Panc1 (cell line): ENCODE data around the gene SCNM1. TPM values are rescaled to one million over a fixed set of nuclear protein-coding genes. Genes with fewer than 3 reads are reported as not detected.

Source experiments
- ATAC-seq: fragments of 200-7000 bp; cut with Tn5 transposase; 2 replicates; pipeline ENCODE4 v1.9.1; 2020; ENCODE audit warnings: mild to moderate bottlenecking, moderate library complexity
- BruUV-seq: library from RNA; stranded (reverse); fragments of 400-500 nt; replicated peaks from 2 replicates; lab custom pipeline; 2021; lab: Mats Ljungman, UMichigan
- CTCF ChIA-PET: fragments of 300-600 bp; sonication (Branson Sonifier 250); formaldehyde crosslinking; loops from one replicate; lab custom pipeline; 2022; ENCODE audit warnings: antibody characterized with exemption; lab: Charles Lee
- POLR2A ChIA-PET: fragments of 300-600 bp; sonication (Branson Sonifier 250); formaldehyde crosslinking; loops from one replicate; lab custom pipeline; 2022; ENCODE audit warnings: antibody characterized with exemption; lab: Charles Lee
- DNase-seq: peaks from one replicate; pipeline ENCODE4 v3.0.0-alpha.2; 2010; ENCODE audit warnings: low read depth, low spot score
- H3K27ac ChIP-seq: 2 replicates; pipeline ENCODE4 v1.5.1; 2011; ENCODE audit warnings: mild to moderate bottlenecking, low read length, inconsistent platforms
- H3K27me3 ChIP-seq: fragments of 200-500 bp; sonication (Bioruptor generic); 2 replicates; pipeline ENCODE4 v1.6.0; 2014; ENCODE audit warnings: low read length, inconsistent platforms; ENCODE audit not compliant: control insufficient read depth, insufficient read depth
- H3K36me3 ChIP-seq: fragments of 200-500 bp; sonication (Bioruptor generic); 2 replicates; pipeline ENCODE4 v1.5.1; 2014; ENCODE audit warnings: inconsistent platforms, mild to moderate bottlenecking, low read length, moderate library complexity; ENCODE audit not compliant: control insufficient read depth, insufficient read depth
- H3K4me1 ChIP-seq: 2 replicates; pipeline ENCODE4 v1.5.1; 2011; ENCODE audit warnings: inconsistent platforms, mild to moderate bottlenecking, low read length, moderate library complexity; ENCODE audit not compliant: control insufficient read depth, insufficient read depth
- H3K4me3 ChIP-seq, 2 experiments: 2 replicates each; pipeline ENCODE4 v1.5.1; 2011 to 2012; ENCODE audit warnings: low read depth in 2 of 2, low read length in 2 of 2, mild to moderate bottlenecking in 2 of 2, inconsistent platforms in 1 of 2, moderate library complexity in 1 of 2
- H3K9me3 ChIP-seq: fragments of 200-500 bp; sonication (Bioruptor generic); 2 replicates; pipeline ENCODE4 v1.5.1; 2014; ENCODE audit warnings: low read depth, mild to moderate bottlenecking, inconsistent platforms, low read length, moderate library complexity; ENCODE audit not compliant: control insufficient read depth, insufficient read depth
- POLR2AphosphoS5 ChIP-seq: IDR thresholded peaks from 2 replicates; pipeline ENCODE4 v1.6.1; 2012; ENCODE audit warnings: mild to moderate bottlenecking, low read depth, low read length, moderate library complexity
- SIN3A ChIP-seq: IDR thresholded peaks from 2 replicates; pipeline ENCODE4 v1.6.1; 2012; ENCODE audit warnings: low read depth, mild to moderate bottlenecking, low read length, moderate library complexity, borderline replicate concordance; ENCODE audit not compliant: insufficient read depth
- TCF7L2 ChIP-seq: IDR thresholded peaks from 2 replicates; pipeline ENCODE4 v1.6.1; 2011; ENCODE audit warnings: mild to moderate bottlenecking, low read depth, low read length, inconsistent platforms
- in situ Hi-C: cut with HindIII; loops from 2 replicates; pipeline ENCODE4 v1.10.0; 2016; ENCODE audit warnings: low sequenced_read_pairs, low pct_unique_long_range_greater_than_20kb
- intact Hi-C: fragments of 100-400 bp; cut with micrococcal nuclease; formaldehyde crosslinking; loops from one replicate; pipeline ENCODE4 v1.10.0; 2022; ENCODE audit not compliant: unreplicated experiment
- total RNA-seq: library from RNA; stranded (reverse); gene quantifications from one replicate; pipeline ENCODE4 v1.2.1, GENCODE V29; 2021; ENCODE audit not compliant: unreplicated experiment
- TF ChIP-seq, protein P1 (sequence below), 2 experiments: IDR thresholded peaks; 2 replicates each; pipeline ENCODE4 v1.6.1; 2011 to 2012; ENCODE audit warnings: low read depth in 2 of 2, control low read depth in 1 of 2, low read length in 1 of 2, mild to moderate bottlenecking in 1 of 2, moderate library complexity in 1 of 2; ENCODE audit not compliant: insufficient read depth in 1 of 2
- TF ChIP-seq, protein P2 (sequence below): fragments of 450-650 bp; IDR thresholded peaks from 2 replicates; pipeline ENCODE4 v1.5.1; 2017; ENCODE audit warnings: mild to moderate bottlenecking

SCNM1 gene
- total RNA-seq, 1 experiment from 2014 or later: 36.5 TPM

DNA sequence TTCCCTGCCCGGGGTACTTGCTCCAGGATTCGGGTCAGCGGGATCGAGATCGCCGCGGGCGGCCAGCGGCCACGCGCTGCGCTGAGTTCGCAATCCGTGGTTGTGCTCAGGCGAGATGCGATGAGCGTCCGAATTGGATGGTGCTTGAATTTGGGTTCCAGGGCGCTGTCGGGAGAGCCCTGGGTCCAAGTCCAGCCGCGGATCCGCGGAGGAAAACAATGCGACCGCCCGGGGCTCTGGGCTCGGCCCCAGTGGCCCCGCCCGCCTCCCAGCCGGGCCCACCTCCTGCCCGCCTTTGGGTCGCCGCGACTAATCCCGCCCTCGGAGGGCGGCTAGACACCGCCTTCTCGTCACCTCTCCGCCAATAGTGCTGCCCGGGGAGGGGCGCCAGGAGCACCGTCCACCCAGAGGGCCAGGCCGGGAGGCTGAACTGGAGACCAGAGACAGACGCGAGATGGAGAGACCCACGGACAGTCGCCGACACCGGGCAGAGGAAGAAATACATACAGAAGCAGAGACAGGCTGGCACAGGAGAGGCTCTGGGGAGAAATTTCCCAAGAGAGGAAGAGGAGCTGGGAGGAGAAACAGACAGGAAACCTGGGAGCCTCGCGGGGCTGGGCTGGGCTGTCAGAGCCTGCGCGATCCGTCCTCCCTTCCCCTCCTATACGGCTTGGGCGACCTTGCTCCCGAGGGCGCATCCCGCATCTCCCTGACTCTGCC lies 19.4 kb upstream of the SCNM1 start, which contains the start of gene SEMA6C:
SEMA6C (minus strand) TSS at position 220 of the 720 bp plus-strand sequence. CDS start 4,010 bp downstream, outside the sequence.
- peak; percentile 44; the same call in 1 of the 2 replicates for TF ChIP-seq POLR2AphosphoS5
- TF ChIP-seq, protein P1, sequence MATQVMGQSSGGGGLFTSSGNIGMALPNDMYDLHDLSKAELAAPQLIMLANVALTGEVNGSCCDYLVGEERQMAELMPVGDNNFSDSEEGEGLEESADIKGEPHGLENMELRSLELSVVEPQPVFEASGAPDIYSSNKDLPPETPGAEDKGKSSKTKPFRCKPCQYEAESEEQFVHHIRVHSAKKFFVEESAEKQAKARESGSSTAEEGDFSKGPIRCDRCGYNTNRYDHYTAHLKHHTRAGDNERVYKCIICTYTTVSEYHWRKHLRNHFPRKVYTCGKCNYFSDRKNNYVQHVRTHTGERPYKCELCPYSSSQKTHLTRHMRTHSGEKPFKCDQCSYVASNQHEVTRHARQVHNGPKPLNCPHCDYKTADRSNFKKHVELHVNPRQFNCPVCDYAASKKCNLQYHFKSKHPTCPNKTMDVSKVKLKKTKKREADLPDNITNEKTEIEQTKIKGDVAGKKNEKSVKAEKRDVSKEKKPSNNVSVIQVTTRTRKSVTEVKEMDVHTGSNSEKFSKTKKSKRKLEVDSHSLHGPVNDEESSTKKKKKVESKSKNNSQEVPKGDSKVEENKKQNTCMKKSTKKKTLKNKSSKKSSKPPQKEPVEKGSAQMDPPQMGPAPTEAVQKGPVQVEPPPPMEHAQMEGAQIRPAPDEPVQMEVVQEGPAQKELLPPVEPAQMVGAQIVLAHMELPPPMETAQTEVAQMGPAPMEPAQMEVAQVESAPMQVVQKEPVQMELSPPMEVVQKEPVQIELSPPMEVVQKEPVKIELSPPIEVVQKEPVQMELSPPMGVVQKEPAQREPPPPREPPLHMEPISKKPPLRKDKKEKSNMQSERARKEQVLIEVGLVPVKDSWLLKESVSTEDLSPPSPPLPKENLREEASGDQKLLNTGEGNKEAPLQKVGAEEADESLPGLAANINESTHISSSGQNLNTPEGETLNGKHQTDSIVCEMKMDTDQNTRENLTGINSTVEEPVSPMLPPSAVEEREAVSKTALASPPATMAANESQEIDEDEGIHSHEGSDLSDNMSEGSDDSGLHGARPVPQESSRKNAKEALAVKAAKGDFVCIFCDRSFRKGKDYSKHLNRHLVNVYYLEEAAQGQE (IDR thresholded peaks at IDR 0.05; ENCODE audit: insufficient read depth in 1 of 2, low read depth in 2 of 2, low read length in 1 of 2): no peak

DNA sequence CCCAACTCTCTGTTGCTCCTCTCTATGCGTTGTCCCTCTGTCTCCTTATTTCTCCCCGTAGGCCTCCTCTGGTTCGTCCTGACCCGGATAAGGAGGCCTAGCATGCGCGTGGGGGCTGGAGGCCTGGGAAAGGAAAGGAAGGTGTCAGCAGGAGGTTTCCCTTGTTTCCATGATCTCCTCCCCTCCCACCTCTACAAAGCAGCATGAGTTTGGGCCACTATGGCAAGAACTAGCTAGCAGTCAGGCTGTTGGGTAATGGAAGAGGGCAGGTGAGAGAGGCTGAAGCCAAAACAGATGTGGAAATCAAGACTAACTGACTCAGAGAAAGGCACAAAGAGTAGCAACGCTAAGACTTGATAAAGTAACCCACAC lies 18.8 kb upstream of the SCNM1 start:
- in situ Hi-C loops (no loop called here), intact Hi-C loops (no loop called here)
- ChIA-PET POLR2A (interaction anchor here (0.8 kb wide), 1 partner anchor 289 kb away, joined by 3 read pairs; no protein-coding TSS in a partner anchor), CTCF (no interaction called here)
- no TSS peak for BruUV-seq
- ATAC-seq: peak; percentile 4
- Histone ChIP-seq H3K9me3 (no peaks in the 10 kb centered on the region), H3K27ac (peak overlapping the region; percentile 71), H3K27me3 (no peaks in the 10 kb centered on the region), H3K4me1 (peaks cover 7% of the 10 kb centered on the region; the same call in 1 of the 2 replicates), H3K36me3 (no peaks in the 10 kb centered on the region), H3K4me3 (peak overlapping the region; percentile 69 to 82)
- DNase-seq: no peak
- no peak for TF ChIP-seq SIN3A
- no peak for TF ChIP-seq POLR2AphosphoS5
- TF ChIP-seq, protein P1 (IDR thresholded peaks at IDR 0.05; ENCODE audit: insufficient read depth in 1 of 2, low read depth in 2 of 2, low read length in 1 of 2): no peak
- TF ChIP-seq TCF7L2: no peak
- TF ChIP-seq, protein P2, sequence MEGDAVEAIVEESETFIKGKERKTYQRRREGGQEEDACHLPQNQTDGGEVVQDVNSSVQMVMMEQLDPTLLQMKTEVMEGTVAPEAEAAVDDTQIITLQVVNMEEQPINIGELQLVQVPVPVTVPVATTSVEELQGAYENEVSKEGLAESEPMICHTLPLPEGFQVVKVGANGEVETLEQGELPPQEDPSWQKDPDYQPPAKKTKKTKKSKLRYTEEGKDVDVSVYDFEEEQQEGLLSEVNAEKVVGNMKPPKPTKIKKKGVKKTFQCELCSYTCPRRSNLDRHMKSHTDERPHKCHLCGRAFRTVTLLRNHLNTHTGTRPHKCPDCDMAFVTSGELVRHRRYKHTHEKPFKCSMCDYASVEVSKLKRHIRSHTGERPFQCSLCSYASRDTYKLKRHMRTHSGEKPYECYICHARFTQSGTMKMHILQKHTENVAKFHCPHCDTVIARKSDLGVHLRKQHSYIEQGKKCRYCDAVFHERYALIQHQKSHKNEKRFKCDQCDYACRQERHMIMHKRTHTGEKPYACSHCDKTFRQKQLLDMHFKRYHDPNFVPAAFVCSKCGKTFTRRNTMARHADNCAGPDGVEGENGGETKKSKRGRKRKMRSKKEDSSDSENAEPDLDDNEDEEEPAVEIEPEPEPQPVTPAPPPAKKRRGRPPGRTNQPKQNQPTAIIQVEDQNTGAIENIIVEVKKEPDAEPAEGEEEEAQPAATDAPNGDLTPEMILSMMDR: no peak

More for the DNA sequence above, 19.4 kb upstream of the SCNM1 start, which contains the start of gene SEMA6C:
- H3K36me3 ChIP-seq: no peaks in the 10 kb centered on the region
- peak within 1 kb of the TSS; percentile 71 for H3K27ac ChIP-seq
- ChIA-PET CTCF (no interaction called here), POLR2A (interaction anchor here (0.8 kb wide), 1 partner anchor 288 kb away, joined by 3 read pairs; no protein-coding TSS in a partner anchor)
- H3K27me3 ChIP-seq: no peaks in the 10 kb centered on the region
- BruUV-seq: no TSS peak
- ATAC-seq: peak; percentile 99
- H3K4me1 ChIP-seq: peaks cover 7% of the 10 kb centered on the region; the same call in 1 of the 2 replicates
- peak within 1 kb of the TSS; percentile 69 to 82 for H3K4me3 ChIP-seq
- no peaks in the 10 kb centered on the region for H3K9me3 ChIP-seq
- in situ Hi-C loops: no loop called here
- intact Hi-C loops: no loop called here
- DNase-seq: no peak
